HG02588 (cell line): ENCODE results near the gene ZNF469.
"Not testable (repeated sequence)": the region's sequence is repeated elsewhere in the genome, so short reads cannot be mapped to it uniquely, and the experiment has no call there.

Source experiments
- ATAC-seq: cut with Tn5 transposase; IDR thresholded peaks from one replicate; pipeline ENCODE4 v1.9.1; 2021; ENCODE audit warnings: mild to moderate bottlenecking, moderate library complexity; ENCODE audit not compliant: unreplicated experiment

The ZNF469 gene

GRCh38 chr16:88408561-88409142 lies 25.9 kb downstream of the ZNF469 start:
- no peak for ATAC-seq

DNA sequence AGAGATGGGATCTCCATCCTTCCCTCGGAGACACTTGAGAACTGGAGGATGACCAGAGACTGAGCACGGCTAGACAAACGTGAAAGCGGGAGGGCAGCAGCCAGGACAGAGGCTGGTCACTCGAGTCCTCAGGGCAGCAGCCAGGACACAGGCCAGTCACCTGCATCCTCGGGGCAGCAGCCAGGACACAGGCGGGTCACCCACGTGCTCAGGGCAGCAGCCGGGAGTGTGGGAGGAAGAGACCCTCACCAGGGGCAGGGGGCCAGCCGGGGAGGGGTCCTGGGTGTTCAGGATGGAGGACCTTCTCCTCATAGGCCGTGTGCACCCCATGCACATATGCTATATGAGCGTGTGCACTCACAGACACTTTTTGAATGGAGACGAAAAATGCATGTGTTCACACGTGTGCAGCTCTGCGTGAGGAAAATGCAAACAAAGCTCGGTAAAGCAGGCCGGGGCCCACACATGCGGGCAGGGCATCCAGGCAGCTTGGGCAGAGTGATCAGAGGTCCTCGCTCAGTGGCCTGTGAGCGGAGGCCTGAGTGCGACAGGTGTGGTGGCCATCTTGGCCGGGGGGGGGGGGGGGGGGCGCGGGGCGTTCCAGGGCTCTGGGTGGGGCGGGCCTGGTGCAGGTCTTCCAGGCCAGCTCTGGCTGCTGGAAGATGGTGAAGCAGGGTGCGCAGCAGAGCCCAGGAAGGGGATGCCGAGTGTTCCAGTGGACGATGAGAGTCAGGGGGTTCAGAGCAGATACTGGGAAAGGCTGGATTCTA lies 26.7 kb downstream of the ZNF469 start:
- ATAC-seq: no peak

- not testable (repeated sequence) for ATAC-seq
Measured at GRCh38 chr16:88410297-88410968, 27.7 kb downstream of the ZNF469 start.

- ATAC-seq: no peak
Measured at GRCh38 chr16:88411951-88412576, 29.3 kb downstream of the ZNF469 start.

- ATAC-seq: no peak
Measured at GRCh38 chr16:88412766-88413165, 30.0 kb downstream of the ZNF469 start.

GRCh38 chr16:88413231-88413630 lies 30.5 kb downstream of the ZNF469 start:
- ATAC-seq: no peak

GRCh38 chr16:88413631-88414030 lies 30.9 kb downstream of the ZNF469 start:
- no peak for ATAC-seq

DNA sequence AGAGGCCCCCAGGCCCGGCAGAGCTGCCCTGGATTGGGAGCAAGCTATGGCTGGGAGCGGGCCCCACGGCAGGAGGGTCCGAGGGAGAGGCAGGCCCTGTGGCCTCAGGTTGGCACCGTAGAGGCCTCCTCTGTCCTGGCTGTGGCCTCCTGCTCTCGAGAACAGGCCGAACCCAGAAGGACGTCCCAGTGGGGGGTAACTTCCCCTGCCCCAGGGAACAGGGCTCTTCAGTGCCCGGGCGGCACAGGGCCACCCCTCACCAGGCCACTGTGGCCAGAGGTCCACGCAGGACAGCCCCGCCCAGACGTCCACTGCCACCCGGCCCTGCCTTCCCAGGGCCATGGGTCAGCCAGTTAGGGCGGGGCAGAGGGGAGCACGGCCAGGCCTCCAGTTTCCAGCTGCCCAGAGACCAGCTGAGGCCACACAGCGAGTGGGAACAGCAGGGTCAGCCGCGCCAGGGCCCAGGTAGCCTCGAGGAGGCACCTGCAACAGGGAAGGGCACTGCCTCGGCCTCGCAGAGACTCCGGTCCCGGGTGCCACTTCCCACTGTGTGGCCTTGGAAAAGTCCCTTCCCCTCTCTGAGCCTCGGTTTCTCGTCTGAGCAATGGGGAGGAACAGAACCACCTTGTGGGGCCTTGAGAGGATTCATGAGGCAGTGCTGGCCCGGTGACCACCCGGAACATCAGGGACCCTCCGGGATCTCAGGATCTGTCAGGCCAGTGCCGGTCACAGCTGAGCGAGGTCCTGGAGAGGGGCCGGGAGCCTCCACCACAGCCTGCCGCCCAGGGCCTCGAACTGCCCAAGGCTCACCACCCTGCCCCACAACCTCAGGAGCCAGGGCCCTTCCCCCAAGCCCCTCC lies 32.0 kb downstream of the ZNF469 start:
- no peak for ATAC-seq

DNA sequence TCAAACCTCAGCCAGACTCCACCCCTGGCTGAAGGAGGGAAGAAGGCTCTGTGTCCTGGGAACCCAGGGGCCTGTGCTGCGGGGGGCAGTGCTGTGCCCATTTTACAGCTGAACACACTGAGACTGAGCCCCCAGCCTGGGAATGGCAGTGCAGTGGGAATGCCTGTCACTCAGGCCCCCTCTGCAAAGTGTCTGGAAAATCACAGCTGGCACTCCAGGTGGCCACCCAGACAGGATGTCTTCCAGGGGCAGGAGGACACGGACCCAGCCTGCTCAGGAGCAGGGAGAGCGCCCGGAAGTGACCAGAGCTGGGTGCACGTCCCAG lies 32.6 kb downstream of the ZNF469 start:
- ATAC-seq: no peak

DNA sequence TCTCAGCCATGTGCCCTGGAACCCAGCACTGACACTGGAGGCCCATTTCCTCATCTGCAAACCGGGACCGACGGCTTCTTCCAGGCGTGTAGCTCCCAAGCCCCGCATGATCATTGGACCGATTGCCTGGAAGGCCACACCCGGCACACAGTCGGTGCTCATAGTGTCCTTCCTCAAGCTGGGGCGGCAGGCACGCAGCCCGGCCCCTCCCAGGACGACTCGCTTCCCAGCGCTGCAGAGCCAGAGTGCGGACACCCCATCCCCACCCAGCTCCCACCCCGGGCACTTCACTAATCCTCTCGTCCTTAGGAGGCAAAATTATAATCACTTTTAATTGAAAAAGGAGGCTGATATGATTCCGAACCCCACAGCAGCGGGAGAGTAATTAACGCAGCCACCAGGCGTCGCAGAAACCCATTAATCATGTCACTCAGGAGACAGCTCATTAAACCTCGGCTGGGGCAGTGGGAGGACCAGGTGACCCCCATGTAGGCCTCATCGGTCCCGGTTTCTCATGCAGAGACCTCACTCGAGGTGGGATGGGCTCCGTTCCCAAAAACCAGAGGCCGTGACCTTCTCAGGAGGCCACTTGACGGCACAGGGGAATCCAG lies 33.1 kb downstream of the ZNF469 start:
- no peak for ATAC-seq

- no peak for ATAC-seq
Measured at GRCh38 chr16:88416686-88417085, 33.9 kb downstream of the ZNF469 start.

- no peak for ATAC-seq
Measured at GRCh38 chr16:88417684-88418476, 35.1 kb downstream of the ZNF469 start.

DNA sequence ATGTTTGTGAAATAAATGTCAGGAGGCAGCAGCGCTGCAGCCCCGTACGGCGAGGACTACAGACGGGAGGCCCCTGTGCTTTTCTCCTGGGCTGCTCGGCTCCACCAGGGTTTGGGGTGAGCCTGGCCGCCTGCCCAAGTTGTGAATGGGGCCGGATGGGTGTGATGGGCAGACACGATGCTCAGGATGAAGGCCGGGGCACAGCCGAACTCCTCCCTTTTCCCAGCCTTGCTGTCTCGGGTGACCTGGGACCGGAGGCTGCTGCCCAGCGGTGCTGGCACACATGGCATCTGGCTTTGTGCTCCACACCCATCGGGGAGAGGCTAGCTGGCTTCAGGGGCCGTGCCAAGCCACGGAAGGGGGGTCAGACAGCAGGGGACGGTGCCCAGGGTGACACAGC lies 36.1 kb downstream of the ZNF469 start:
- ATAC-seq: no peak

DNA sequence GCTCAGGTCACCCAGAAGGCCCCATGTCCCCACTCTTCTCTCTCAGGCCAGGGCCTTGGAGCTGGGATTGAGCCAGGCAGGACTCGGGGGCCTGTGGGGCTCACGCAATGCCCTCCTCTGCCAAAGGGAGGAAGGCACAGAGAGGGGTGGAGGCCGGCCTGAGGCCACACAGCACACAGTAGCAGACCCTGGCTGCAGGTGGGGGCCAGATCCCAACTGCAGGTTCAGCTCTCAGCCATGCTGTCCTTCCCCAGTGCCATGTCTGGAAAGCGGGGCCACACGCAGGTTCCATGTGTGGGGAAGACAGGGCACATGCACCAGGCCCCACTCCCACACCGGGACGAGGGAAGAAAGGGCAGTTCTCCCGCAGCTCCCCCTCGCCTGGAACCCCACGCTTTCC lies 37.0 kb downstream of the ZNF469 start:
- no peak for ATAC-seq

- ATAC-seq: no peak
Measured at GRCh38 chr16:88420496-88420895, 37.7 kb downstream of the ZNF469 start.

DNA sequence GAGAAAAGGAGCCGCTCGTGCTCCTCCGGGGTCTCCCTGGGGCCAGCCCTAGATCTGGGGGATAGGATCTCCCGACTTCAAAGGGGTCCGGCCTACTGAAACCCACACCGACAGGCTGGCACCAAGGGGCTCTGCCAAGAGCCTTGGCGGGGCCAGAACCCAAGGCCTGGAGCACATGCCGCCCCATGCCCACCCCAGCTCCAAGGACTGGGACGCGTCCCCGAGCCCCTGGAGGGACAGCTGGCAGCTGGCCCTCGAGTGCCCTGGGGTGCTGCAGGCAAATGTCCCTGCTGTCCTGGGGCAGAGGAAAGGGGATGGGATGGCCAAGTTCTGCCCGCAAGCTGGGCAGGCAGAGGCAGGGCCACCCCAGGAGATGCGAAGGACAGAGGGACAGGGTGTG lies 38.5 kb downstream of the ZNF469 start:
- ATAC-seq: no peak

GRCh38 chr16:88421871-88422433 lies 39.2 kb downstream of the ZNF469 start:
- no peak for ATAC-seq

DNA sequence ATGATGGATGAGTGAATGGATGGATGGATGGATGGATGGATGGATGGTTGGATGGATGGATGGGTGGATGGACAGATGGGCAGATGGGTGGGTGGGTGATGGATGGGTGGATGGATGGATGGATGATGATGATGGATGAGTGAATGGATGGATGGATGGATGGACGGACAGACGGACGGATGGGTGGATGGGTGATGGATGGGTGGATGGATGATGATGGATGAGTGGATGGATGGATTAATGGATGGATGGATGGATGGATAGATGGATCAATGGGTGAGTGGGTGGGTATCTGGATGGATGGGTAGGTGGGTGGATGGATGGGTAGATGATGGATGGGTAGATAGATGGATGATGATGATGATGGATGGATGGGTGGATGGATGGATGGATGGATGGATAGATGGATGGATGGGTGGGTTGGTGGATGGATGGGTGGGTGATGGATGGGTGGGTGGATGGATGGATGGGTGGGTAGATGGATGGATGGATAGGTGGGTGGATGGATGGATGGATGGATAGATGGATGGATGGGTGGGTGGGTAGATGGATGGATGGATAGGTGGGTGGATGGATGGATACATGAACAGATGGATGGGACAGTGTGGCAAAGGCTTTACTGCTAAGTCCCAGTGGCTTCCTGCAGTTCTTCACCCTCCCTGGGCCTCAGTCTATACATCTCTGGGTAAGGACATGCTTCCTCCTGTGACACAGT lies 40.1 kb downstream of the ZNF469 start:
- ATAC-seq: no peak

DNA sequence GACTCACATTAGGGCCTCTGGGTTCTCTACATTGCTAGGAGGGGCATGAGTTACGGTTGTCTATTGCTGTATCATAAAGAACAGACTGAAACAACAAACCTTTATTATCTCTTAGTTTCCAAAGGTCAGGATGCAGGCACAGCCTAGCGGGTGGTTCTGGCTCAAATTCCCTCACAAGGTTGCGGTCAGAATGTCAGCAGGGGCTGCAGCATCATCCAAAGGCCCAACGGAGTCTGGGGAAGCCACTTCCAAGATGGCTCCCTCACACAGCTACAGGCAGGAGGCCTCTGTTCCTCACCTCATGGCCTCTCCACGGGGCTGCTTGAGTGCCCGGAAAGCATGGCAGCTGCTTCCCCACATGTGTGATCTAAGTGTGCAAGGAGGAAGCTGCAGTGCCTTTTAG lies 40.7 kb downstream of the ZNF469 start:
- no peak for ATAC-seq
